NT2/D1 (cell line): ENCODE measurements around the gene S100A2.

Source experiments
- SUZ12 ChIP-seq: IDR thresholded peaks from 2 replicates; pipeline ENCODE4 v1.6.1; 2011; ENCODE audit not compliant: insufficient read length, insufficient read depth; ENCODE audit errors: extremely low read depth
- YY1 ChIP-seq: IDR thresholded peaks from 2 replicates; pipeline ENCODE4 v1.6.1; 2011; ENCODE audit not compliant: insufficient read length, insufficient read depth

DNA sequence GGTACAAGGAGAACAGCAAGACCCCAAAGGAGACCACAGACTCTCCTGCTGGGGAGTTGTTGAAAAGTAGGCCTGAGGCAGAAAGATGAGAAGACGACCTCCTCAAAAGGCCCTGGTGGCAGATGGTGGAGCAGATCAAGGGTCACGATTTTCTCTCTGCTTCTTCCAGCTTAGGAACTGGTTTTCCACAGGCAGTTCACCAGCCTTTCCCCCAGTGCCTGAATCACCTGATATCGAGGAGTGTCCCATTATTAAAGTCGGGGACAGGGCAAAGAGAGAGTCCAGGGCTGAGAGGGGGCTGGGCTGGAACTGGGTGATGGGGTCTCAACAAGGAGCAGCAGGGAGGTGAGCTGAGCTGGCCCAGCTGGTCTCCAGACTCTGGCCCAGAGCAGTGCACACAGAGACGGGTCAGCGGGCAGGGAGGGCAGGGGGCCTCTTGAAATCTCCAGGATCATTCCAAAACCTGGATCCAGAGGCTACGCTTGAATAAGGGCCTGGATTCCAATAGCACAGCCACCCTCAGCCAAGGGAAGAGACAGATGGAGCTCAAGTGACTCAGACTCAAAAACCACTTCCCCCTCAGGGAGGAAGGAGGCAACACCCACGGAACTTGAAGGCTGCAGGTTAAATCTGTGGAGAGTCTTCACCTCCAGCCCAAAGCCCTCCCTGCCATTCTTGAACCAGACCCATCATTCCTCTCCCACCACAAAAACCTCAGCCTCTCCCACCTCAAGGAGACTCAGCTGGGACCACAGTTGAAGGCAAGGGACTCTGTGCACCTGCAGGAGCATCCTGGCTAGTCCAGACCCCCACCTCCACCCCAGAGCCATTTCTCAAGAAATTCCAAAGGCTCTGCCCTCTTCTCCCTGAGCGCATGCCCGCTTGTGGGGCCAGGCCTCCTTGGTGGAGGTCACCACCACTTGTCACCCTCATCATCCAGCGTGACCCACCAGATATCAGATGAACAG, 25.0 kb downstream of the S100A2 start, which contains the start of gene S100A5:
- no peak for TF ChIP-seq SUZ12
- TF ChIP-seq YY1: no peak
